Stimulated activated CD4-positive, alpha-beta T cell treated with anti-CD3 and anti-CD28 coated beads, TNF-alpha, amount 100 ng/mL, for 1 hour (primary cell): ENCODE results near the gene ST8SIA6.
"Not testable (repeated sequence)": the region's sequence is repeated elsewhere in the genome, so short reads cannot be mapped to it uniquely, and the experiment has no call there.

Experiments used
- DNase-seq, 3 donors: peaks; one replicate each; pipeline ENCODE4 v3.0.0-alpha.2; 2020; ENCODE audit warnings: low read depth in 3 of 3, low spot score in 1 of 3

The ST8SIA6 gene

GRCh38 chr10:17457083-17457482, 2.7 kb upstream of the ST8SIA6 start:
- no peak for DNase-seq

GRCh38 chr10:17456032-17456548, 1.7 kb upstream of the ST8SIA6 start:
- no peak for DNase-seq

GRCh38 chr10:17455015-17455520, 673 bp upstream of the ST8SIA6 start:
- no peak for DNase-seq

GRCh38 chr10:17453373-17454091, 863 bp downstream of the ST8SIA6 start:
- DNase-seq: peak in 1 of 3 donors; percentile 14

- no peak for DNase-seq
Measured at GRCh38 chr10:17453035-17453372, 1.4 kb downstream of the ST8SIA6 start.

- DNase-seq: no peak
Measured at GRCh38 chr10:17452060-17452841, 2.1 kb downstream of the ST8SIA6 start.

- DNase-seq: no peak
Measured at GRCh38 chr10:17450024-17450423, 4.4 kb downstream of the ST8SIA6 start.

GRCh38 chr10:17445400-17445998, 8.9 kb downstream of the ST8SIA6 start:
- no peak for DNase-seq

- no peak for DNase-seq
Measured at GRCh38 chr10:17444388-17444714, 10.0 kb downstream of the ST8SIA6 start.

GRCh38 chr10:17443707-17444387, 10.5 kb downstream of the ST8SIA6 start:
- DNase-seq: no peak

- DNase-seq: no peak
Measured at GRCh38 chr10:17438583-17438982, 15.8 kb downstream of the ST8SIA6 start.

GRCh38 chr10:17436578-17436977, 17.8 kb downstream of the ST8SIA6 start:
- DNase-seq: not testable (repeated sequence)

- DNase-seq: no peak
Measured at GRCh38 chr10:17435953-17436352, 18.4 kb downstream of the ST8SIA6 start.

GRCh38 chr10:17435187-17435586, 19.2 kb downstream of the ST8SIA6 start:
- DNase-seq: no peak

- no peak for DNase-seq
Measured at GRCh38 chr10:17432723-17433122, 21.7 kb downstream of the ST8SIA6 start.

- no peak for DNase-seq
Measured at GRCh38 chr10:17431871-17432311, 22.5 kb downstream of the ST8SIA6 start.

- DNase-seq: peak; percentile 20 to 47 (median 31)
Measured at GRCh38 chr10:17430647-17431355, 23.6 kb downstream of the ST8SIA6 start.

- no peak for DNase-seq
Measured at GRCh38 chr10:17429490-17429889, 24.9 kb downstream of the ST8SIA6 start.

- peak; percentile 20 to 40 (median 31) for DNase-seq
Measured at GRCh38 chr10:17428351-17429097, 25.9 kb downstream of the ST8SIA6 start.
